Activated CD4-positive, CD25-positive, alpha-beta regulatory T cell (primary cell): Measurements from ENCODE around the gene ST6GALNAC4.

Source experiments
- DNase-seq, 4 experiments: peaks; one replicate each; lab custom pipeline; 2025; lab: John Stamatoyannopoulos, UW

Gene ST6GALNAC4, protein sequence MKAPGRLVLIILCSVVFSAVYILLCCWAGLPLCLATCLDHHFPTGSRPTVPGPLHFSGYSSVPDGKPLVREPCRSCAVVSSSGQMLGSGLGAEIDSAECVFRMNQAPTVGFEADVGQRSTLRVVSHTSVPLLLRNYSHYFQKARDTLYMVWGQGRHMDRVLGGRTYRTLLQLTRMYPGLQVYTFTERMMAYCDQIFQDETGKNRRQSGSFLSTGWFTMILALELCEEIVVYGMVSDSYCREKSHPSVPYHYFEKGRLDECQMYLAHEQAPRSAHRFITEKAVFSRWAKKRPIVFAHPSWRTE

GRCh38 chr9:127916720-127917581 is at the start of gene ST6GALNAC4:
Gene ST6GALNAC4, minus strand, starts transcription at chr9:127917041. Its CDS starts 622 bp downstream, at chr9:127916419.
- DNase-seq = peak; percentile 92 to 97 (median 96)

GRCh38 chr9:127965953-127966352 is 49.1 kb upstream of the ST6GALNAC4 start:
- DNase-seq = no peak

GRCh38 chr9:127963359-127964064 is 46.7 kb upstream of the ST6GALNAC4 start:
- DNase-seq = no peak

- no peak for DNase-seq
These were observed 46.2 kb upstream of the ST6GALNAC4 start for GRCh38 chr9:127963041-127963358.

GRCh38 chr9:127962278-127962677 is 45.4 kb upstream of the ST6GALNAC4 start:
- DNase-seq = no peak

GRCh38 chr9:127961613-127962155 is 44.8 kb upstream of the ST6GALNAC4 start:
- DNase-seq = no peak

- no peak for DNase-seq
These were observed 44.3 kb upstream of the ST6GALNAC4 start for GRCh38 chr9:127961155-127961490.

GRCh38 chr9:127960410-127961154 is 43.7 kb upstream of the ST6GALNAC4 start:
- no peak for DNase-seq

DNA sequence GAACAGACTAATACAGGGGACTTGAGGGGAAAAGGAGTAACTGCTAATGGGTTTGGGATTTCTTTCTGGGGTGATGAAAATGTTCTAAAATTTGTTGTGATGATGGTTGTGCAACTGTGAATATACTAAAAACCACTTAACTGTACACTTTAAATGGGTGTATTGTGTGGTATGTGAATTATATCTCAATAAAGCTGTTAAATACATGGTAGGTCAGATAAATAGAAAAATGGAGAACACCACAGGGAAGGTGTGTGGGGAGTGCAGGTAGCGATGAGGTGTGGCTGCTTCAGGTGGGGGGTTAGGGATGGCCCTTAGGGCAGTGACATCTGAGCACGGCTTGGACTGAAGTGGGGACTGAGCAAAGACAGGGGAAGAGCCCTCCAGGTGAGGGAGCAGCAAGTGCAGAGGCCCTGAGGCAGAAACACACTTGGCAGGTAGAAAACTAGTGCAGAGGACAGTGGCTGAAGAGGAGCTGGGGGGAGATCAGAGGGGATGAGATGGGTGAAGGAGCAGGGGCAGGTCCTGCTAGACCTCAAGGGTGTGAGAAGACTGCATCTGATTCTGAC is 43.1 kb upstream of the ST6GALNAC4 start:
- no peak for DNase-seq

GRCh38 chr9:127959398-127959797 is 42.6 kb upstream of the ST6GALNAC4 start:
- no peak for DNase-seq

- DNase-seq = no peak
These were observed 41.9 kb upstream of the ST6GALNAC4 start for GRCh38 chr9:127958728-127959127.

- peak; percentile 58 to 66 (median 64) for DNase-seq
These were observed 38.6 kb upstream of the ST6GALNAC4 start for GRCh38 chr9:127955294-127956015.

- no peak for DNase-seq
These were observed 38.0 kb upstream of the ST6GALNAC4 start for GRCh38 chr9:127954831-127955293.

- DNase-seq = no peak
These were observed 37.1 kb upstream of the ST6GALNAC4 start for GRCh38 chr9:127953768-127954505.

DNA sequence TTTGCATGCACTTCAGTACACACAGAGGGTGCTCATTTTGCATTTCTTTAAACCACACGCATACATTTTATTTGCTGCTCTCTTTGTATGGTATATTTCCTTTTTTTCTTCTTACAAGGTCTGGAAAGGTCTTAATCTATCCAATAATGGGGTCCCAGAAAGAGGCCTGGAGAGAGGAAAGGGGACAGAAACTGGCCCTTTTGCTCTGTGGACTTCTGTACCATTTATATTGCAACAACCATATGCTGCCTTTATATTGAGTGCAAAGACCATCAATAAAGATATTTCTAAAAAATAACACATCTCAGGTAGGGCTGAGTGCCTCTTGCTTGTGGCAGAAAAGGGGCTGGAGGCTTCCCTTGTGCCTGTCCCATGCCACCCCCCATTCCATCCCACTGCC is 36.3 kb upstream of the ST6GALNAC4 start:
- no peak for DNase-seq

DNA sequence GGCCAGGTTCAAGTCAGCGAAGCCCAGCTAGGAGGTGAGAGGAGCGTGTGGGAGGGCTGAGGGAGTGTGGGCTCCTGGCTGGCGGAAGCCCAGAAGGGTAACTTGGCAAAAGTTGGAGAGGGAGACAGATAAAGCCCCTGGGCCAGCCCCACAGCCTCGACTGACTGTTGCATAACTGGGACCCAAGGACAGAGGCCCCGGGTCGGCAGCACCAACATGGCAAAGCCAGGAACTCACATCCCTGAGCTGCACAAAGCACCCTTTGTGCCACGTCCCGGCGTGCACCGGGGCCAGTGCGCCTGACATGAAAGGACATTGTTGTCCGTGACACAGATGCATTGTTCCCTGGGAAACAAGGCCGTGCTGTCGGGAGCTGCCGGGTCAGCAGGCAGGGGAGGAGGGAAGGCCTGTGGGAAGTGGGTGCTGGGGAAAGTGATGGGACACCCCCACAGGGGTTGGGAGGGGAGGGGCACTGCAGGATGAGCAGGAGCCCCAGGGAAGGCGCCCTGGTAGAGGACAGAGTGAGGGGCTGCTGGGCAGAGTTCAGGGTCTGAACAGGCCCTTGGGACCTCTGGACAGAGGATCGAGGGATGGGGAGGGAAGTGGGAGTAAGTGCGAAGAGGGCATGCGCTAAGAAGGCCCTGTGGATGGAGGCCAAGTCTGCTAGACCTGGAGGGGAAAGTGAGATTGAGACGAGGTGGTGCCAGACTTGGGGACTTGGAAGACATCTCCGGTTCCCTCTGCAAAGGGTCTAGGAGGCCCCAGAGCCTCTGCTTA is 33.9 kb upstream of the ST6GALNAC4 start:
- no peak for DNase-seq

DNA sequence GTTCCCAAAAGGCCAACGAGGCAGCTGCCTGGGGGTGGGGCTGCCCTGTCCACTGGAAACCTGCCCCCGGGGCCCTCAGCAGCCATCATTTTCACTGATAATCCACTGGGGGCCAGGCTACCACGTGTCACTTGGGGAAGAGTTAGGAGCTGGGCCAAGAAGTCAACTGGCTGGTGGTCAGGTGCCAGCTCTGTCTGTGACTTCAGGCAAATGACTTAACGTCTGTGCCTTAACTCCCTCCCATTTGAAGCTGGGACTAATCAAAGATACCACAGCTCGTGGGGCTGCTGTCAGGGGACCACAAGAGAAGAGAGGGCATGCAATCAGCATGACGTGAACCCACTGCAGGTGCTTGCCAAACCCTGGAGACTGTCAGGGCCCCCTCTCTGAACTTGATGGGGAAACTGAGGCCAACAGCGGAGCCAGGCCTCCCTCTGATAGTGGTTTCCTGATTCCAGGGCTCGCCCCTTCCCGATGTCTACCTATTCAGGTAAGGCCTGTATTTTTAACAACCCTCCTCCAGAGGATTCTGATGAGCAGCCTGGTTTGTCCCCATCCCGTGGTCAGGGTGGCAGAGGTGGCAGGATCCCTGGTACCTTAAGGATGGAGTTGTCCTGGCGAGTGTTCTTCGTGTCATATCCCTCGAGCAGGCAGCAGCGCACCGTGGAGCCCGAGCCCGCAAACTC is 33.1 kb upstream of the ST6GALNAC4 start:
- no peak for DNase-seq
